Activated CD4-positive, alpha-beta T cell treated with anti-CD3 and anti-CD28 coated beads, Interleukin-2, amount 50 U/mL, for 1 hour (primary cell): ENCODE results near the gene ZGPAT.
"Not testable (repeated sequence)": the region's sequence is repeated elsewhere in the genome, so short reads cannot be mapped to it uniquely, and the experiment has no call there.

Source experiments
- DNase-seq: peaks from one replicate; pipeline ENCODE4 v3.0.0-alpha.2; 2020

The ZGPAT gene, protein sequence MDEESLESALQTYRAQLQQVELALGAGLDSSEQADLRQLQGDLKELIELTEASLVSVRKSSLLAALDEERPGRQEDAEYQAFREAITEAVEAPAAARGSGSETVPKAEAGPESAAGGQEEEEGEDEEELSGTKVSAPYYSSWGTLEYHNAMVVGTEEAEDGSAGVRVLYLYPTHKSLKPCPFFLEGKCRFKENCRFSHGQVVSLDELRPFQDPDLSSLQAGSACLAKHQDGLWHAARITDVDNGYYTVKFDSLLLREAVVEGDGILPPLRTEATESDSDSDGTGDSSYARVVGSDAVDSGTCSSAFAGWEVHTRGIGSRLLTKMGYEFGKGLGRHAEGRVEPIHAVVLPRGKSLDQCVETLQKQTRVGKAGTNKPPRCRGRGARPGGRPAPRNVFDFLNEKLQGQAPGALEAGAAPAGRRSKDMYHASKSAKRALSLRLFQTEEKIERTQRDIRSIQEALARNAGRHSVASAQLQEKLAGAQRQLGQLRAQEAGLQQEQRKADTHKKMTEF

GRCh38 chr20:63707558-63708300, at the start of gene ZGPAT, which contains the start of gene ARFRP1:
ZGPAT (plus strand) TSS chr20:63708039; CDS start chr20:63708581, 542 bp downstream.
ARFRP1 (minus strand) TSS chr20:63707976; CDS start chr20:63707091, 885 bp downstream.
- peak; percentile 84 for DNase-seq

- no peak for DNase-seq
Measured at GRCh38 chr20:63658749-63659187, 49.1 kb upstream of the ZGPAT start.

DNA sequence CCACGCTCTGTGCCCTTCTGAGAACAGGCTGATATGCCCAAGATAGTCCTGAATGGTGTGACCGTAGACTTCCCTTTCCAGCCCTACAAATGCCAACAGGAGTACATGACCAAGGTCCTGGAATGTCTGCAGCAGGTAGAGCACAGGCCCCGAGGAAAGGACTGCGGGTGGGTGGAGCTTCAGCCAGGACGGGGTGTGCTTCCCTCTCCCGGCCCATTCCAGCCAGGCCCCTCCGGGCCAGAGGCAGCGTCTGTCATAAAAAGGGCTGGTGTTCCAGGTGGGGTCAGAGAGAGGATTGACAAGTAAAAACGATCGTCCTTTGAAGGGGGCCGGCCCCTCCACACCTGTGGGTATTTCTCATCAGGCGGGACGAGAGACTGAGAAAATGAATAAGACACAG, 48.5 kb upstream of the ZGPAT start:
- DNase-seq, result no peak

- not testable (repeated sequence) for DNase-seq
Measured at GRCh38 chr20:63660174-63660573, 47.7 kb upstream of the ZGPAT start.

GRCh38 chr20:63660622-63661021, 47.2 kb upstream of the ZGPAT start:
- no peak for DNase-seq

DNA sequence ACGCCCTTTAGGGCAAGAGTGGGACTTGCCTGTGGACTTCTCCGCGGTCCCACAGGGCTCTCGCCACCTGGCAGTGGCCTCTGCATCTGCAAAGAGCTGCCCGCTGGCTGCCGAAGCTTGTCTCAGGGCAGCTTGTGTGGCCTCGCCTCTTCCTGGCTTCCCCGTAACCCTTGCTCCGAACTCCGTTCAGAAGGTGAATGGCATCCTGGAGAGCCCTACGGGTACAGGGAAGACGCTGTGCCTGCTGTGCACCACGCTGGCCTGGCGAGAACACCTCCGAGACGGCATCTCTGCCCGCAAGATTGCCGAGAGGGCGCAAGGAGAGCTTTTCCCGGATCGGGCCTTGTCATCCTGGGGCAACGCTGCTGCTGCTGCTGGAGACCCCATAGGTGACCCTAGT, 46.7 kb upstream of the ZGPAT start:
- DNase-seq, result no peak

- DNase-seq, result no peak
Measured at GRCh38 chr20:63661959-63662812, 45.7 kb upstream of the ZGPAT start.

DNA sequence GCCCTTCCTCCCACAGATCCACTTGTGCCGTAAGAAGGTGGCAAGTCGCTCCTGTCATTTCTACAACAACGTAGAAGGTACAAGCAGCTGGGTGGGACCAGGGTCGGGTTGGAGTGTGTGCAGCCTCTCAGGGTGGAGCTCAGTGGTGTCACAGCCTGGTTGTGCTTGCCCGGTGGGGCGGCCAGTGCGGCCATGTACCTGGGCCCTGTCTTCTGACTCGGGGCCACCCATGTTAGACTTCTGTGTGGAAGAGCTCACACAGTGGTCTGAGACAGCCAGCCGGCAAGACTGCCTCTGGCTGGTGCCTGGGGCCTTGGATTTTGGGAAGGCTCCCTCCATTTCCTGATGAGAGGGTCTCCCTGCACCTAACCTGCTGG, 45.0 kb upstream of the ZGPAT start:
- no peak for DNase-seq

DNA sequence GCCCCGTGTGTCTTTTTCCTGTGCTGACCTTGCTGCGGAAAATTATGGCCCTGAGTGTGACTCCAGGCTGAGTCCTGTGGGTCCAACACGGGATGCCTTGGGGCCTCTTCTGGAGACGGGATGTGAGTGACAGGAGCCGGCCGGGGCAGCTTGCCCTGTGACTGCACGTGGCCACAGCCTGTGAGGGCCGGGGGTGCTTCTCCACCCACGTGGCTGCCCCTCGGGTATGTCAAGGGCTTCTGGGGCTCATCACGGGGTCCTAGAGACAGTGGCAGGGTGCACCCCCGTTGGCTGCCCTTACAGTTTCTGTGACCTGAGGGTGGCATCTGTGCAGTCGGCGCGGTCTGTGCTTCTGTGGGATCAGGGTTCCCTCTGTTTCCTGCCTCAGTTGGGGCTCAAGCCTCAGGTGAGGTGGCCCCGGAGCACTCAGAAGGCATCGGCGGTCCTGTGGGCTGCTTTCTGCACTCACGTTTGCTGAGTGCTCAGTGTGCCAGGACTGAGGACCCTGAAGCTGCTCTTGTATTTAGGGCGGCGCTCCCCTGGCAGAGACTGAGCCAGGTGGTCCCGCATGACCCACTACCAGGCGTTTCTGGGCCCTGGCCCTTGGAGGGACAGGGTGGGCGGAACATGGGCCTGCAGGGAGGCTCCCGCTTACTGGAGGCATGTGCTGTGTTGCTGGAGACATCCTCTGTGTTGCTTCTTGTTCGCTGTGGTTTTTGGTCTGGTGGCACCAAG, 44.3 kb upstream of the ZGPAT start:
- no peak for DNase-seq

- DNase-seq, result no peak
Measured at GRCh38 chr20:63664143-63664851, 43.5 kb upstream of the ZGPAT start.

- no peak for DNase-seq
Measured at GRCh38 chr20:63664861-63665594, 42.8 kb upstream of the ZGPAT start.

DNA sequence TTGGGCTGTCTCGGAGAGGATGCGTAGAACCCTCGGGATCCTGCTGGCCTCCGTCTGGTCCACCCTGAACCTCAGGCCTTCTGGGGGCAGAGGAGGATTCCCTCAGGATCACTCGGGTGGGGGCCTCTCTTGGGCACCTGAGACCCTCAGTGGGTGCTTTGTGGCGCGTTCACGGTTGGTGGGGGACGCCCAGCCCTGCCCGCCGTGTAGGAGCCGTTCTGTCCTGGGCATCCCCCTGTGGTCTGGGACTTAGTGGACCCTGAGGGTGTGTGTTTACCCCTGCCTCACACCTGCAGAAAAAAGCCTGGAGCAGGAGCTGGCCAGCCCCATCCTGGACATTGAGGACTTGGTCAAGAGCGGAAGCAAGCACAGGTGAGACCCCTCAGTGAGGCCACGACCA, 42.1 kb upstream of the ZGPAT start:
- DNase-seq, result no peak

DNA sequence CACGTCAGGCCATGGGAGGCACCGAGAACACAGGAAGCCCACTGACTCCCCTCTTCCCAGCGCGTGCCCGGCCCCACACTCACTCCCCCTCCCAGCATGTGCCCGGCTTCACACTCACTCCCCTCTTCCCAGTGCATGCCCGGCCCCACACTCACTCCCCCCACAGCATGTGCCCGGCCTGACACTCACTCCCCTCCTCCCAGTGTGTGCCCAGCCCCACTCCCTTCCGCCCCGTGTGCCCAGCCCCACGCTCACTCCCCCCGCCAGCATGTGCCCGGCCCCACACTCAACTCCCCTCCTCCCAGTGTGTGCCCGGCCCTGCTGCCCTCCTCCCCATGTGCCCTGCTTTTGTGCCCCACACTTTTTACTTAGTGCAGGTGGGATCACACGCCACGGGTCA, 40.0 kb upstream of the ZGPAT start:
- no peak for DNase-seq

DNA sequence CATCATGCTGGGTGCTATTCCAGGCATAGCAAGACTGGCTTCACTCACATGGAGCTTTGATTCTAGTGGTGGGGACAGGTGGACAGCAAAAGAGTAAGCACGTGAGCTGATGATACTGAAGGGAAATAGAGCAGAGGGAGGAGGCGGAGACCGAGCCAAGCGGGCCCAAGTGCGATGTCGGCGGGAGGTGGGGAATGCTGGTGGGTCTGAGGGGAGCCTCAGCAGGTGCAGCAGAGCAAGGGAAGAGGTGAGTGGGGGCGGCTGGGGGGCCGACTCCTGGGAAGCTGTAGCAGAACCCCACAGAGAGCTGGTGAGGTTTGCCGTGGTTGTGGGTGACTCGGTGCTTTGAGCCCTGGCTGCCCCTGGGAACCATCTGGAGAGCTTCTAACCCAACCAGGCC, 39.5 kb upstream of the ZGPAT start:
- DNase-seq, result no peak

GRCh38 chr20:63671695-63672094, 36.1 kb upstream of the ZGPAT start:
- not testable (repeated sequence) for DNase-seq

DNA sequence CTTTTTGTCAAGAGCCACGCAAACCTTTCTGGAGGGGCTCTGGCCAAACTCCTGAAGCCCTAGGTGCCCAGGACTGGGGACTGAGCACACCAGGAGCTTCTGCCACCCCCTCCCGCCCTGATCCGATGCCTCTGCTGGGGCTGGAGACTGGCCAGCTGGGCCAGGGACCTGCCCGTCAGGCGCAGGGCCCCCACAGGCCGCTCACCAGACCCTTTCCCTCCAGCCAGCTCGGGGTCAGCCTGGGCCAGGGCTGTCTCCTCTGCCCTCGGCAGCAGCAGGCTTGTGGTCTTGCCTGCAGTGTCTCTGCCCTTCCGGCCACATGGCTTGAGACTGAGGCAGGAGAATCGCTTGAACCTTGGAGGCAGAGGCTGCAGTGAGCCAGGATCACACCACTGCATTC, 35.2 kb upstream of the ZGPAT start:
- no peak for DNase-seq

- DNase-seq, result no peak
Measured at GRCh38 chr20:63673951-63674350, 33.9 kb upstream of the ZGPAT start.

GRCh38 chr20:63675681-63676368, 32.0 kb upstream of the ZGPAT start:
- no peak for DNase-seq

DNA sequence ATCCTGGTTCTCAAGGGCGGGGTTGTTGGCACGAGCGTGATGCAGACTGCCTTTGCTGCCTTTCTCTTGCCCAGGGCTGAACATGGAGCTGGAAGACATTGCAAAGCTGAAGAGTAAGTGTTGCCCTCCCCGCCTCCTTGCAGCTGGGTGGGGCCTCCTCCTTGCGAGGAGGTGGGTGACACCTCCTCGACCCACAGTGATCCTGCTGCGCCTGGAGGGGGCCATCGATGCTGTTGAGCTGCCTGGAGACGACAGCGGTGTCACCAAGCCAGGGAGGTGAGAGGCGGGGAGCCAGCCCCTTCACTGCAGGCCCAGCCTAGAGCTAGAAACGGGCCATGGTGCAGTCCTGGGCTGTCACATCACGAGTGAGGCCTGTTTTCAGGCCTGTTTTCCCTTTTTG, 29.8 kb upstream of the ZGPAT start:
- DNase-seq, result no peak
